Measurements from ENCODE around the gene ZNF839.

DNA sequence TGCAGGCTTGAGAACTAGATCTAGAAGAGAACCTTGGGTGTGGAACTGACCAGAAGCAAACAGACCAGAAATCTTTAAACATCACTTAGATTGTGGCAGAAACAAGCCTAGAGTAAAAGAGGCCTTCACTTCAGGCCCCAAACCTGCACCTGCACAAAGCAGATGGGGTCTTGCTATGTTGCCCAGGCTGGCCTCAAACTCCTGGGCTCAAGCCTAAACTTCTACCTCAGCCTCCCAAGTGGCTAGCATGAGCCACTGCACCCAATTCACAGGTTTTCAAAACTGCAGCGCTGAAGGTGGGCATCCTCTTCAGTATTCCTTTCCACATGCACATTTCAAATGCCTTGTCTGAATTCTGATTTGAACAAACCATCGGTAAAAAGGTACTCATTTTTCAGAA lies 34.4 kb upstream of the ZNF839 start:
- TF ChIP-seq, protein P1, sequence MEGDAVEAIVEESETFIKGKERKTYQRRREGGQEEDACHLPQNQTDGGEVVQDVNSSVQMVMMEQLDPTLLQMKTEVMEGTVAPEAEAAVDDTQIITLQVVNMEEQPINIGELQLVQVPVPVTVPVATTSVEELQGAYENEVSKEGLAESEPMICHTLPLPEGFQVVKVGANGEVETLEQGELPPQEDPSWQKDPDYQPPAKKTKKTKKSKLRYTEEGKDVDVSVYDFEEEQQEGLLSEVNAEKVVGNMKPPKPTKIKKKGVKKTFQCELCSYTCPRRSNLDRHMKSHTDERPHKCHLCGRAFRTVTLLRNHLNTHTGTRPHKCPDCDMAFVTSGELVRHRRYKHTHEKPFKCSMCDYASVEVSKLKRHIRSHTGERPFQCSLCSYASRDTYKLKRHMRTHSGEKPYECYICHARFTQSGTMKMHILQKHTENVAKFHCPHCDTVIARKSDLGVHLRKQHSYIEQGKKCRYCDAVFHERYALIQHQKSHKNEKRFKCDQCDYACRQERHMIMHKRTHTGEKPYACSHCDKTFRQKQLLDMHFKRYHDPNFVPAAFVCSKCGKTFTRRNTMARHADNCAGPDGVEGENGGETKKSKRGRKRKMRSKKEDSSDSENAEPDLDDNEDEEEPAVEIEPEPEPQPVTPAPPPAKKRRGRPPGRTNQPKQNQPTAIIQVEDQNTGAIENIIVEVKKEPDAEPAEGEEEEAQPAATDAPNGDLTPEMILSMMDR (IDR thresholded peaks at IDR 0.05): no peak
- no peak for TF ChIP-seq POLR2A (IDR thresholded peaks at IDR 0.05)

Measured in adrenal gland (tissue), 5 donors.